Measurements from ENCODE around the gene OPRL1.
A peak's percentile ranks its signal among the peaks of the same experiment; 100 is the strongest.

Gene OPRL1

DNA sequence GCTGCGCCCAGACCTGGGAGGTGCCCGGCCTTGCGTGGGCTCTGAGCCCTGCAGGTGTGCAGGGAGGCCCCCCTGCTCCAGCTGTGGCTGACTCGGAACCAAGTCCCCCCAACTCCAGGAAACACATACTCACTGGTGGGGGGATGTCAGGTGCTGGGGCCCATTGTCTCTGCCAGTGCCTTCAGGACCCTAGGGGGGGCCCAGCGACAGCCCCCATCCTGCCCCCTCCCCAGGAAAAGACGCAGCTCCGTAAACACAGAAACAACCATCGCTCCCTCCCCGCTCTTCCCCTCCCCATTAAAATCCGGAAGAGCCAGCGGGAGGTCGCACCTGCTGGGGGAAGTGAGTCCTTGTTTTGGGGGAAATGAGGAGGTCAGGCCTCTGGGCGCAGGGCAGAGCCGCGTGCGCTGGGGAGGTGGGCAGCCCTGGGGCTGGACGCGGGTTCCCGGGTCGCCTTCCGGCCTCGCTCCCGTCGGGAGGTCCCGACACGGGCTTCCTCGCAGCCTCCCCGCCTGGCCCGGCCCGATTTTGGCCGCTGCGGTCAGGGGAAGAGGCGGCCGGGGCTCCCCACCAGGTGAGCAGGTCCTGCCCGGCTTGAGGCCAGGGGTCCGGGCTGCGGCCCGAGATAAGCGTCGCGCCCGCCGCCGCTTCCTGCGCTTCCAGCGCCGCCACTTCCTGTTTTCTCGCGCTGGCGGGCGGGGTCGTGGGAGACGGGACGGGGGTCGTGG, 37.7 kb upstream of the OPRL1 start:
- peak; percentile 37 for DNase-seq

DNA sequence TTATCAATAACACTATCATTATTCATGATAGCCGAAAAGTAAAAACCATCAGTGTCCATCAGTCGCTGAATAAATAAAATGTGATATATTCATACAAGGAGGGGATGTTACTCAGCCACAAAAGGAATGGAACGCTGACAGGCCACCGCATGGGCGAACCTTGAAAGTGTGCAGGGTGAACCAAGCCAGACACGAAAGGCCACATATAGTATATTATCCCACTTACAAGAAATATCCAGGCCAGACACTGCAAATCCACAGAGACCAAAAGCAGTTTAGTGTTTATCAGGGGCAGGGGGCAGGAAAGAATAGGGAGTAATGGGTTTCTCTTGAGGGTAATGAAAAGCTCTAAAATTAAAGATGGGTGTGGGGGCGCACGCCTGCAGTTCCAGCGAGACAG, 36.1 kb upstream of the OPRL1 start:
- no peak for DNase-seq

DNA sequence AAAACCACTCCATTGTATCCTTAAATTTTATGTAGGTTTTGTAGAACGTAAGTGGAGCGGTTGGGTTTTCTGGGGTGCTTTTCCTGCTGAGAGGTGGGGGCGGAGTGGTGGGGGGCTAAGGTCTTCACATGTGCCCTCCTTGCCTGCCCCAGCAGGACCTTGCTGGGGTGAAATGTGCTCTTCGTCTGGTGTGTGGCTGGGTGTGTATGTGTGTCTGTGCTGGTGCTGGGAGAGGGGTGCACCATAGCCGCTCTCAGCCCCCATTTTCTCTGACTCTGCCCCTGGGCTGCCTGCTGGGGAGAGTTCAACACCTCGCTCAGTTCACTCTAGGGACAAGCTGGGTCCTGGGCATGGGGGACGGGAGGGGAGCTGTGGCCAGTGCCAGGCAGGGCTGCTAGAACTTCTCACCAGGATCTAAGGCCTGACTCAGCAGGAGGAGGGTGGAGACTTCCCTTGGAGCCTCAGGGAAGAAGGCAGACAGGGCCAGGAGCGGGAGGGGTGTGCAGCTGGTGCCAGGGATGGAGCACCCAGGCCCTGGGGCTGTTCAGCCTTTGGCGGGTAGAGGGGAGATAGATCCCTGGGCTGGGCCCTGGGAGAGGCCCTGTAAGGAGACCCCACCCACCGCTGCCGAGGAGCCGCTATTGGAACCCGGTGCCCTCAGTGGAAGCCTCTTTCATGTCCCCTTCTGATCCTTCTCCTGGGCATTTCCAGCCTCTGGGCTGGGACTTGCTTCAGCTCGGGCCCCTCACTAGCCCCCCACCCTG, 35.2 kb upstream of the OPRL1 start:
- no peak for DNase-seq

DNA sequence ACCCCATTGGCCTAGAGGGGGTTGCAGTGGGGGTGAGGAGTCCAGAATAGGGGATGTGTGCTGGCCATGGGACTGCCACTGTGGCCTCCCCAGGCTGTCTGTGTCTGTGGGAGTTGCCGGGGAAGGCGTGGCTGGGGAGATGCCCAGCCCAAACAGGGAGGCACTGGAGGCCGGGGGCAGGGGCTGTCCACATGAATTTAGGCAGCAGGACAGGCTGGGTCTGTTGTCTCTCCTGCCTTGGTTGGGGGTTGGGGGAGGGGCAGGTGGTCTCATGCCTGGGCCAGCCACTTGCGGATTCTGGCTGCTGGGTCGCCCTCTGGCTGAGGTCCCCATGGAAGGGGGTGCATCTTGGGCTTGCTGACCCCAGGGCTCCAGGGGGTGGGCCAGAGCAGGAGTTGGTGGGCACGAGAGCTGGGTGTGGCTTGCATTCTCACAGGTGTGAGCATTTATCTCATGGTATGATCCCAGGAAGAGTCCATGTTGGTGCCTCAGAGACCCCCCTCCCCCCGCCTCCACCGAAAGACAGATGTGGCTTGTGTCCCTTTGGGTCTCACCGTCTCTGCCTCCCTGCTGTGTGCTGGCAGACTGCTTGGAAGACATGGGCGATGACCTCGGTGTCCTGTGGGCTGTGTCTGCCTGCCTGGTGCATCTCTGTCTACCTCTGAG, 34.4 kb upstream of the OPRL1 start:
- DNase-seq, result no peak

DNA sequence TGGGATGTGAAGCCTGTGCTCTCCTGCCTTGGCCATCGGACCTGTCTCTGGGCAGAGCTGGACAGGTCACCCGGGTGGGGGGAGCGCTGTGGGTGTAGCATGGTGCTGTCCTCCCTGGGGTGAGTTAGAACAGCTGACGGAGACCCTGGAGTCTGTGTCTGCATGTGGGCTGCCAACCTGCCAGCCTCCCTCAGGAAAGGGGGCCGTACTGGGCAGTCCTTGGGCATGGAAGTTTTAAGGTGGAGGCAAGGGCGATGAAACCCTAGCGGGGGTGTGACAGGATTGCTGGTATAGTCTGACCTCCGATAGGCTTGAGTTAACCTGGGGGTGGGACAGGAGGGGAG, 32.9 kb upstream of the OPRL1 start:
- no peak for DNase-seq

DNA sequence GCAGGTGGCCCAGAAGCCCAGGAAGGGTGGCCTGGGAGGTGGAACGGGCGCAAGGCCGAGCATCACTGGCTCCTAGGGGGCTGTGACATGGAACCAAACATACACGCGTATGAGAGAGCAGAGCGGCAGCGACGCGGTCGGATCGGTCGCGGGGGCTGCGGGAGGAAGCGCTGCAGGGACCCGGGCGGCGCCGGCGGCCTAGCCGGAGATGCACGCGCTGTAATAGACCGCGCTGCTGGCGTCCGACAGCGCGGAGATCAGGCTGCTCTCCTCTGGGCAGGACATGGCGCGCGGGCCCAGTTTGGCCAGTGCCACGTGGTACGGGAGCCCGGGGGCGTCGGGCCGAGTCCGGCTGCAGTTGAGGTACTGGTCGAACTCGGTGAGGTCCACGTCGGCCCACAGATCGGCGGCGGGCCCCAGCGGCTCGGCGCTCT, 31.9 kb upstream of the OPRL1 start:
- DNase-seq, result no peak

DNA sequence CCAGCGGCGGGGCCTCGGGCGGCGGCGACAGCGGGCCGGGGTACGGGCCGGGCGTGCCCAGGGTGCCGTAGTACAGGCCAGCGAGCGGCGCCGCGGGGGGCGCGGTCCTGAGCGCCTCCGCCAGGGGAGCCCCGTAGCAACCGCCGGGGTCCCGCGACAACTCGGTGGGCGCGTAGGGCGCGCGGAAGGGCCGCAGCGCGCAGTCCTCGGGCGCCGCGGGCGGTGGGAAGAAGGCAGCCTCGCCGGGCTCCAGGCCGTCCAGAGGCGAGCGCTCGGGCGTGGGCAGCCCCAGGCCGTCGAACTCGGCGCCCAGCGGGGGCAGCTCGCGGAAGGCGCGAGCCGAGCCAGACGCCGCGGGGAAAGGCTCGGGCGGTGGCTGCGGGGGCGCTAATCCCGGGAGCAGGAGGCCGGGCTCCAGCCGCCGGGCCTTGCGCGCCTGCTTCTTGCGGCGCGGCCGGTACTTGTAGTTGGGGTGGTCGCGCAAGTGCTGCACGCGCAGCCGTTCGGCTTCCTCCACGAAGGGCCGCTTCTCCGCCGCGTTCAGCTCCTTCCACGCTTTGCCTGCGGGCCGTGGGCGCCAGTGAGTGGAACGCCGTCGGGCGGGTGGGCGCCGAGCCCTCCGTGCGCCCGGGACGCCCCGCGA, 31.4 kb upstream of the OPRL1 start:
- no peak for DNase-seq

DNA sequence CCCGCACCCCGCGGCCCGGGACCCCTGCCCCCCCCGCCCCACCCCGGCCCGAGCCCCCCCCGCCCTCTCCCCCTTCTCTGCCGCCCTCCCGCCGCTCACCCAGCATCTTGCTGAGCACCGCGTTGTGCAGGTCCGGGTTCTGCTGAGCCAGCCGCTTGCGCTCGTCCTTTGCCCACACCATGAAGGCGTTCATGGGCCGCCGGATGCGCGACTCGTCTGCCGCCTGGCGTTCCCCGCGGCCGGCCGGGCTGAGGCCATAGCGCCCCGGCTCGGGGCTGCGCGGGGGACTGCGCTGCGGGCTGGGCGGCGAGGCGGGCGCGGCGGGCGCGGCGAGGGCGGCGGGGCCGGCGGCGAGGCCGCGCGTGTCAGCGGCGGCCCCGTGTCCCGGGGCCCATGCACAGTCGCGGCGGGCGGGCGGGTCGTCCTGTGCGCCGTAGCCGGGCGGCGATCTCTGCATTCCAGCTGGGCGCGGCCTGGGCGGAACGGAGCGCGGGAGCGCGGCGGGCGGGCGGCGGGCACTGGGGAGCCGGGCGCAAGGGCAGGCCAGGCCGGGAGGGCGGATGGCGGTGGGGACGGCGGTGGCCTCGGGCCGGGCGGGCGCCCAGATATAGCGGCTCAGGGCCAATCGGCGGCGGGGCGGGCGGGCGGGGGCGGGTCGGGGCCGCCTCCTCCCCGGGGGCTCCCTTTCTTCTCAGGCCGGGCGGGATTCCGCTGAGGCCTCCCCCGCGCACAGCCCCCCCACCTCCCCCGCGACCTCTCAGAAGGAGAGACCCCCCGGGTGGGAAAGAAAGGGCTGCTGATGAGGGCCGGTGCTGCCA, 30.6 kb upstream of the OPRL1 start, which contains the start of gene SOX18:
SOX18 (minus strand) TSS at position 580 of the 818 bp plus-strand sequence; CDS start at position 457, 123 bp downstream.
- peak; percentile 55 for DNase-seq

DNA sequence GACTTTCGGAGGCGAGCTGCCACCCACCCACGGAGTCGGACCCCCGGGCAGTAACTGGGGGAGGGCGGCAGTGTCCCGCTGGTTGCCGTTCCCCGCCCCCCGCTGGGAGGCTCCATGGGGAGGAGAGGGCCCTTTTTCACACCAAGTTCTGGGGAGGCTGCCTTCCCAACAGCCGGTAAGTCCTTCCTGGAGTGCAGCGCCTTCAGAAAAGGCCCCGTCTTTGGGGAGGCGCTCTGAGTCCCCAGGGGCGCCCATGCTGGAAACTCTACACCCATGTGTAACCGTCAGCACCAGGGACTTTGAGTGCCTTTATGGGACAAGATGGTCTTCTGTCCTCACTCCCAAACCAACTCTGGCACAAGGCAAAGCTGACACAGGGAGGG, 30.0 kb upstream of the OPRL1 start:
- no peak for DNase-seq

DNA sequence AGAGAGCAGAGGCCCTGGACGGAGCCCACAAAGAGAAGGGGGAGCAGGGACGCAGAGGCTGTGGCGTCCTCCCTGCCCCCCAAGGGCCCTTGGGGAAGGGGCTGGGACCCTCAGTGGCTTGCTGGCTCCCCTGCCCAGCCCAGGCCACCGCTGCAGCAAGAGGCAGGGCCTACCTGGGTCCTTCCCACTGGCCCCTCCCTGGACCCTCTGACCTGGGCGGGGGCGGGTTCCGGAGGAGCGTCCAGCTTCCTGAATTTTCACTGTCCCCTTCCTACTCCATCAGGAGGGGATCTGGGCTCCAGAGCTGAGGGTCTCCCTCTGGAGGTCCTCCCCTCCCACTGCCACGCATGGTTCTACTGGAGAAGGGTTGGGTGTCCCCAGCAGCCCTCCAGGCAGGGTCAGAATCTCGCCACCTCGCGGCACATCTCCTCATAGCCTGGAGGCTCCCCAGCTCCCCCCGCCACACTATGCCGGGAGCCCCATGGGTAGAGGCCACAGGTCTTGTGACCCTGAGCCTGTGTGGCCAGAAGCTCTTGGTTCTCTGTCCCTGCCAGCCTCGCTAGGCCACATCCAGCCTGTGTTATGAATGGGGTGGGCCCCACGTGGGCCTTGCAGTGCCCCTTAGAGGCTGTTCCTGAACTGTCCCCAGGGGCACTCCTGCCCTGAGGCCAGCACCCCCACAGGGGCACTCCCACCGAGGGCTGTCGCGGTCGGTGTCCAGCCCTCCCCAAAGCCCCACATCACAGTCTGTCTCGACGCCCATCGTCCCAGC, 29.4 kb upstream of the OPRL1 start:
- DNase-seq, result peak; percentile 50

DNA sequence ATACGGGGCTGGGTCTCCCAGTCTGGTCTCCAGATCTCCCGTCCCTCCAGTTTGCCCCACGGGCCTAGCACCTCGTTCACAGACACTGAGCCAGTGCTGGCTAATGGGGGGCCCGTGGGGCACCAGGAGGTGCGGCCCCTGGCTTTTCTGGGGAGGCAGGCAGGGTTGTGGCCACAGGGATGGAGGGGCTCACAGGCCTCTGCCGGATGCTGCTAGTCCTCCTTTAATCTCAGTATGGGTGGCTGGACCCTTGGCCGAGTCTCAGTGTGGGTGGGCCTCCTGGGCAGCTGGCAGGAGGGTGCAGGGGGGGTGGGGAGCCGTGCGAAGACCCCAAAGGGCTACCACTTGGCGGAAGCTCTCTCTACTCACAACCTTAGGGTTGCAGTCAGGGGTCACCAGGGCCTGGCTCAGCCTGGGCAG, 28.8 kb upstream of the OPRL1 start:
- no peak for DNase-seq

DNA sequence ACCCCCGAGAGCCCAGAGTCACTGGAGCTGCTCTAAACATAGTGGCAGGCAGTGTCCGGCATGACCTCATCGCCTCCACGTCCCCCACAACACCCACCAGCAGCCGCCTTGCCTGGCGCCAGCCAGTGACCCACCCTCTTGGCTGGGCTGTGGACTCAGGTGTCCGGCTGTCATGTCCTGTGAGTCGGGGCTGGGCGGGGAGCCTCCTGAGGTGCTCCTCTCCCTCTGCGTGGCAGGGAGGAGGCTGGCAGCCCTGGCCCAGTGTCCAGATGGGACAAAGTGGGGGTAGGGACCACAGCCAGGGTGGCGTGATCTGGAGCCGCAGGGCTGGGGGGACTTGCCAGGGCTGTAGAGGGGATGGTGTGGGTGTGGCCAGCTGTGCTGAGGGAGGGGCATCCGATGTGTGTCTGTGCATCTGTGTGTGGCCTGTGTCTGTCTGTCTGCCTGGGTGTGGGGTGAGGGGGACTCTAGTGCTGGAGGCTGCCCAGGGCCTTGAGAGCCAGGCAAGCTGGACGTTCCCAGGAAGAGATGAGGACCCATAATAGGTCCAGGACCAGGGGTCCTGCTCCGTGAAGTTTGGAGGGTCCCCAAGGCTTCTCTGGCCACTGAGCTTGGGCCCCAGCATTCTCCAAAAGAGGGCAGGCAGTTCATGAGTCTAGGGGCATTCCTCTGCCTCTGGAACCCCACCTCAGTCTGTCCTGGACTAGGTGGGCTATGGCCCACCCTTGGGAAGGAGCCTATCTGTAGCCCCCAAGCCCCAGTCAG, 28.1 kb upstream of the OPRL1 start:
- no peak for DNase-seq

DNA sequence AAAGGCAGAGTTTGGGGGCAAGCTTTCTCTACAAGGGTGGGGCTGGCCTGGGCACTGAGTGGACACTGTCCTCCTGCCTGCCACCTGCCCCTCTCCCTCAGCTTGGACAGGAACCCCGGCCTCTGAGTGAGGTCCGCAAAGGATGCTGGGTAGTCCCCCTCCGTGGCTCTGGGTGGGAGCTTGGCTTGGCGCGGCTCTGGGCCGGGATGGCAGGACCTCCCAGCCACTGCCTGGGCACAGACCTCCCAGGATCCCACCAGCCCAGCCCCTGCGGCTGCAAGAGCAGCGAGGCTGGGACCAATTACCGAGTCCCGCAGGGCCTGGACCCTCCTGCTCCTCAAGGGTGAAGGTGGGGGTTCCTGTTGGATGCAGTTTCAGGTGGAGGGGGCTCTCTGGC, 27.6 kb upstream of the OPRL1 start:
- no peak for DNase-seq

DNA sequence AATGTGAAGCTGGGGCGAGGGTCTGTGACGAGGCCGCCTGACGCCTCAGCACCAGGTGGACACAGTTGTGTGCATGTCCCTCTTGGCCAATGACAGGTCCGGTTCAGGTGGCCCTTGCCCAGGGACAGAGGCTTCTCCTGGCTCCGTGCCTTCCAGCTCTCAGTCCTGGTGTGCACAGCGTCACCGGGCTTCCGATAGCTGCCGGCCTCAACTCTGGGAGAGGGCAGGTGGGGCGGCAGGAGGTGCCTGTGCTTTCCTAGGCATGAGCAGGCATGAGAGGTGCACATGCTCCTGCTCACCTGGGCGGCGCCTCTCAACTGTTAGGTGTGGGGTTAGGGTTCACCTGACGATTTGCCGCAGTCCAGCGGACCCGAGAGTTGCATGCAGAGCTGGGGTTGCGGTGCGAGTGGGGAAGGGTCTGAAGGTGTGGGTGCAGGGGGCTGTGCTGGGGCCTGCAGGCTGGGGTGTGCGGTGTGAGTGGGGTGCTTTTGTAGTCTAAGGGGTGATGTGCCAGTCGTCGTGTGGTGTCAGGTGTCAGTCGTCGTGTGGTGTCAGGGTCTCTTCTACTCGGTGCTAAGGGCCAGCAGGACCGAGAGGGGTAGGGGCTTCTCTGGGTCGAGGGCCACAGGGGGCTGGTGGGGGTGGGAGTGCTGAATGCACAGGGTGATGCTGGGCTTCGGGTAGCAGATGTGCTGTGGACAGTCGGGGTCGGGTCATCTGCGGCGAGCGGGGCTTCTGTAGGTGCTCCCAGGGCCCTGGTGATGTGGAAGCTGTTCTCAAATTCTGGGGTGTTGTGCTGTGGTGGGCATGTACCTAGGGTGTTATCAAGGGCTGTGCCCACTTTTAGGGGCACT, 26.7 kb upstream of the OPRL1 start:
- DNase-seq, result no peak

DNA sequence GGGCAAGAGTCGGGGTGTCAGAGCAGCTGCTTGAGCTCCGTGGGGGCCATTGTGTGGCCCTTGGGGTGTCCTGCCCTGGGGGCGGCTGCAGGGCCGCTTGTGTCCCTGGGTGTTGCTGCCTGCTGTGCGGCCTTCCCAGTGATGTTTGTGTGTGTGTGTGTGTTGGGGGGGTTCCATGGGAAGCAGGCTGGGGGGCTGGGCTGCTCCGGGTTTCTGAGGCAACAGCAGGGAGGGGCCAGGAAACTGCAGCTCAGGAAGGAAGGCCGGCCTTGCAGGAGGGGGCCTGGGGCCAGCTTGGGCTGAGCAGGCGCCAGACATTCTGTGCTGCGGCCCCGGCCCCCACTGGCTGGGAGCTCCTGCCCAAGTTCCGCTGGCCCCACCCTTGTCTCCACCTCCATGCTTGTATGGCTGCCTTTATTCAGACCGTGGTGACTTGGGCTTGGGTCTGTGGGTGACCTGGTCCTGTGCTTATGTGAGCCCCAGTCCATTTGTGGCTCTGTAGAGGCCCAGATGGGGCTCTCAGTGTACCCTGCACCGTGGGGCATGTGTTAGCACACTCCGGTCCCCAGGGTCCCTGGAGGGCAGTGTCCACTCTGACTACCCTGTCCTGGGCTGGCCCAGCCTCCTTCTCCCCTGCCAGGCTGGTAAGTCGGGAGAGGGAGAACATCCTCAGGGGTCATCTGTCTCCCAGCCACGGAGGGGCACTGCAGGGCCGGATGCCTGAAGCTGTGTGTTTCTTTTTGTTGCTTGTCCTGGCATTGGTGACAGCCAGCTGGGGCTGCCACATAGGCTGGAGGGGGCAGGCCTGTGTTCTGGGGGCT, 25.8 kb upstream of the OPRL1 start:
- DNase-seq, result peak; percentile 70

DNA sequence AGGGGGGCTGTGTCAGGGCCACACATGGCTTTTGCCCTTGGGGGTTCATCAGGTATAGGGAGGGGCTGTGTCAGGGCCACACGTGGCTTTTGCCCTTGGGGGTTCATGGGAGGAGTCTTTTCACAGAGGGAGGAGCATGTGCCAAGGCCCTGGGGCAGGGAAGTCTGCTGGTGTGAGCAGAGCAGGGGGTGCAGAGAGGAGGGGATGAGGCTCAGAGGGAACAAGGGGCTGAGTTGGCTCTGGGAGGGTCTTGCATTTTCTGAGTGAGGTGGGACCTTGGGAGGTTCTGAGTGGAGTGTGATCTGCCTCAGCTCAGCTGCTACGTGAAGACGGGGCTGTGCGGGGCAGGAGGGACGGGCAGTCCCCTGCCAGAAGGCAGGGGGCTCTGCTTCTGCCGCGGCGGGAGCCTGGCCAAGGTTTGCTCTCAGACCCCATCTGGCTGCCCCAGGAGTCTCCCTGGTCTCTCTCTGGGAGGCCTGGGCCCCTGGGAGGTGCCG, 24.4 kb upstream of the OPRL1 start:
- no peak for DNase-seq

DNA sequence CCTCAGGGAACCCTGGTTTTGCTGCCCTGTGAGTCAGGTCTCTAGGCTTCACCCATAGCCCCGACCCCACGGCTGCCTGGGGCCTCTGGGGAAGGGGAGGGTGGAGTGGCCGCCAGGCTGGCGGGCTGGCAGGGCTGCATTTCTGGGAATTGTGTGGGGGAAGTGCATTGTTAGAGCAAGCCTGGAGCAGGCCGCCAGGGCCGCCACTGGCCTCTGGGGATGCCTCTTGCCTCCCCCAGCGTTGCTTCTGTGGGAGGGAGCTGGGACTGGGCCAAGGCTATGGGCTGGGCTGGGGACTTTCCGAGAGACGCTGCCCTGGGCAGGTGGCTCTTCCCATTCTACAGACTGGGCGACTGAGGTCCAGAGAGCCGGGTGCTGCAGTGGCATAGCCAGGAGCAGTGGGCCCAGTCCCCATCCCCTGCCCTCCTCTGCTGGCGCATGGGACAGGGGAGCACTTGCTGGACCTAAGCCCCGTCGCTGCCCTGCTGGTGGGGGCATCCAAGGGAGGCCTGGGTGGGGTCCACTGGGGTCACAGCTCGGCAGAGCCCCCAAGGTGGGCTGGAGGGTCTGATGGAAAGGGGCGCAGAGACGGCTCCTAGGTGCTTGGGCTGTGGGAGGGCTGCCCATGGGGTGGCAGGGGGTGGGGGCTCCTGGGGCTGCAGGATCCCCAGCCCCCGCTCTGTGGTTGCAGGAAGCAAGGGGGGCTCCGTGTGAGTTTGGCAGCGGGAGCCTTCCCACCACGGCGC, 23.8 kb upstream of the OPRL1 start:
- DNase-seq, result no peak

DNA sequence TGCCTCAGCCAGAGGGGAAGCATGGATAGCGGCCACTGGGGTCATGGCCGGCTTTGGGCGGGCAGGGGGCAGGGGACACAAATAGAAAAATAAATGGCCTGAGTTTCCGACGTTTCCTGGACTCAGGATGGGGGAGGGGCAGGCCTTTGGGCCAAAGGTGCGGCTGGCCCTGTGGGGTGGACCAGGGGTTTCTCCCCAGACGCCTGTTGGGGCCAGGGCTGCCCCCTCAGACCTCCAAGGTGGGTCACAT, 23.3 kb upstream of the OPRL1 start:
- DNase-seq, result no peak
